Keratinocyte (primary cell): Measurements from ENCODE around the gene PARD3. TPM values are rescaled to one million over a fixed set of nuclear protein-coding genes. Genes with fewer than 3 reads are reported as not detected.

ENCODE experiments used
- DNase-seq: peaks from one replicate; pipeline ENCODE4 v3.0.0-alpha.2; 2011; ENCODE audit warnings: low read depth, missing footprints, low spot score
- FAIRE-seq: peaks from 2 replicates; lab custom pipeline; 2011; peaks lifted over from hg19 to GRCh38; lab: Jason Lieb, UNC
- H2AFZ ChIP-seq: 2 replicates; pipeline ENCODE4 v1.6.0; 2012; ENCODE audit warnings: low read length, control low read depth, inconsistent platforms; ENCODE audit not compliant: control insufficient read depth
- H3K27ac ChIP-seq: 2 replicates; pipeline ENCODE4 v1.5.1; 2011; ENCODE audit warnings: low read length; ENCODE audit not compliant: control insufficient read depth, insufficient read depth
- H3K27me3 ChIP-seq: 3 replicates; pipeline ENCODE4 v1.6.0; 2011; ENCODE audit warnings: low read length; ENCODE audit not compliant: control insufficient read depth, insufficient read depth; ENCODE audit errors: extremely low read depth
- H3K36me3 ChIP-seq, 2 experiments: 2 replicates in 1 of 2; 3 replicates in 1 of 2; pipeline ENCODE4 v1.5.1; 2011; ENCODE audit warnings: low read length in 2 of 2, mild to moderate bottlenecking in 1 of 2; ENCODE audit not compliant: control insufficient read depth in 2 of 2, insufficient read depth in 2 of 2; ENCODE audit errors: extremely low read depth in 1 of 2
- H3K4me1 ChIP-seq: 3 replicates; pipeline ENCODE4 v1.5.1; 2011; ENCODE audit warnings: low read length; ENCODE audit not compliant: control insufficient read depth, insufficient read depth; ENCODE audit errors: extremely low read depth
- H3K4me2 ChIP-seq: 3 replicates; pipeline ENCODE4 v1.6.0; 2011; ENCODE audit warnings: low read depth, low read length; ENCODE audit not compliant: control insufficient read depth, insufficient read depth; ENCODE audit errors: extremely low read depth
- H3K4me3 ChIP-seq, 3 experiments: fragments of 200-600 bp in 1 of 3; sonication (generic) in 1 of 3; 2 replicates in 2 of 3; 3 replicates in 1 of 3; pipeline ENCODE4 v1.5.1; 2011 to 2016; ENCODE audit warnings: low read length in 3 of 3, mild to moderate bottlenecking in 3 of 3, control low read depth in 2 of 3, inconsistent platforms in 1 of 3, low read depth in 1 of 3, mixed read lengths in 1 of 3, mixed run types in 1 of 3, moderate library complexity in 1 of 3; ENCODE audit not compliant: control insufficient read depth in 2 of 3, insufficient read depth in 2 of 3; ENCODE audit errors: extremely low read depth in 1 of 3
- H3K79me2 ChIP-seq: 2 replicates; pipeline ENCODE4 v1.6.0; 2012; ENCODE audit warnings: low read length; ENCODE audit not compliant: control insufficient read depth, insufficient read depth
- H3K9ac ChIP-seq: 3 replicates; pipeline ENCODE4 v1.6.0; 2011; ENCODE audit warnings: low read length; ENCODE audit not compliant: control insufficient read depth, insufficient read depth; ENCODE audit errors: extremely low read depth
- H3K9me1 ChIP-seq: 3 replicates; pipeline ENCODE4 v1.6.0; 2011; ENCODE audit warnings: low read length; ENCODE audit not compliant: control insufficient read depth, insufficient read depth; ENCODE audit errors: extremely low read depth
- H3K9me3 ChIP-seq: 2 replicates; pipeline ENCODE4 v1.5.1; 2012; ENCODE audit warnings: low read depth, low read length; ENCODE audit not compliant: control insufficient read depth
- H4K20me1 ChIP-seq: 3 replicates; pipeline ENCODE4 v1.6.0; 2011; ENCODE audit warnings: low read length; ENCODE audit not compliant: control insufficient read depth, insufficient read depth; ENCODE audit errors: extremely low read depth
- EZH2 ChIP-seq: IDR thresholded peaks from one replicate; pipeline ENCODE4 v1.6.1; 2012; ENCODE audit warnings: inconsistent platforms, mild to moderate bottlenecking, low read length, moderate library complexity
- dilution Hi-C: fragments of 300-500 bp; cut with MboI; formaldehyde crosslinking; loops from one replicate; pipeline ENCODE4 v1.7.0; 2020; ENCODE audit warnings: low sequenced_read_pairs; ENCODE audit not compliant: extremely low pct_ligation_motif_present
- polyA plus RNA-seq, 5 experiments: library from polyadenylated mRNA; depleted of rRNA in 3 of 5; stranded (reverse) in 3 of 5; stranded (forward) in 1 of 5; unstranded in 1 of 5; fragments of >200 nt; gene quantifications; 1 replicate in 1 of 5; 2 replicates in 3 of 5; 3 replicates in 1 of 5; pipeline versions ENCODE4 v1.2.1 to v1.2.3, GENCODE V29; 2011 to 2012; ENCODE audit warnings: missing spikeins in 2 of 5, low read depth in 1 of 5, low replicate concordance in 1 of 5
- TF ChIP-seq, protein P1 (sequence below), 3 experiments: IDR thresholded peaks in 1 of 3; conservative IDR thresholded peaks in 1 of 3; optimal IDR thresholded peaks in 1 of 3; 2 replicates in 2 of 3; 3 replicates in 1 of 3; pipeline versions ENCODE3 to v1.5.1; 2011; ENCODE audit warnings: low read length in 3 of 3, mild to moderate bottlenecking in 3 of 3, moderate library complexity in 2 of 3, control low read depth in 1 of 3, inconsistent platforms in 1 of 3; ENCODE audit not compliant: insufficient read depth in 2 of 3; ENCODE audit errors: extremely low read depth in 1 of 3

Gene PARD3
- polyA plus RNA-seq, 1 donor (not counting 4 experiments of a cell fraction or from before 2014, with no cell fraction given): 46.4 TPM

DNA sequence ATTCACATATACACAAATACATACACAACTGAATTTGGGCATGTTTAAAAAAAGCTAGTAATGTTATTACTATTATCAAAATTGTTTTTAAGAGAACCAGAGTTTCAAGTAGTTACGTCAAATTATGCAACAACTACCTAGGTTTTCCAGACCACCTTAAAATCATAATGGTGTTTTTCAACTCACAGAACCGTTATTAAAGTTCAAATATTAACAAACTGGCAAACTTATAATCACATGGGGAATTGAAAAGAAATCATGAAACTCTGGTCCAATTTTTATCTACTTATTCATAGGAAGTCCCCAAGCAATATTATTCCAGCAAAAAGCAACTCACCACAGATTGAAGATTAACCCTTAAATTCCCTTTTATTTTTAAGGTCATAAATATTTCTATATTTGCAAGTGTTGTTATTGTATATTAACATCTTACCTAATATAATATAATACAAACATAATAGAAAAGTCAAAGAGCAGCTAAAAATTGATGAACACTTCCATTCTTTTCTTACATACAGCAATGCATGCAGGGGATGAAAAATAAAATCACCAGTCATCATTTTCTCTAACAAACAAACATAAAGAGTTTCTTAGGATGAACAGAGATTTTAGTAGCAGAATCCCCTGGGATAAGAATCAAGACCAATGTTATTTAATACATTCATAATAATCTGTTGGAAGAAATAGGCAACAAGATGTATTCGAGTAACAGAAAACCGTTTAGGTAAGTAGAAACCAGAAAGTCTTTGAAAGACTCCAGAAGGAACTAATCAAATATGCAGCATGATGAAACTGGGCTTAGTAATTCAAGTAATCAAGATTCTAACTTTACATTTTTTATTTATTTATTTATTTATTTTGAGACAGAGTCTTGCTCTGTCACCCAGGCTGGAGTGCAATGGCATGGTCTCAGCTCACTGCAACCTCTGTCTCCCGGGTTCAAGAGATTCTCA lies 391.1 kb downstream of the PARD3 start:
- Histone ChIP-seq H3K36me3 (no peaks in the 10 kb centered on the region), H2AFZ (no peak overlapping the region), H3K4me3 (no peak overlapping the region), H3K79me2 (no peaks in the 10 kb centered on the region), H4K20me1 (no peaks in the 10 kb centered on the region), H3K9me1 (no peaks in the 10 kb centered on the region), H3K4me2 (no peak overlapping the region), H3K27ac (no peak overlapping the region), H3K27me3 (no peaks in the 10 kb centered on the region), H3K9ac (no peak overlapping the region), H3K9me3 (no peaks in the 10 kb centered on the region), H3K4me1 (peaks cover 3% of the 10 kb centered on the region)
- dilution Hi-C loops: no loop called here
- DNase-seq: no peak
- FAIRE-seq: no peak
- no peak for TF ChIP-seq EZH2
- TF ChIP-seq, protein P1, sequence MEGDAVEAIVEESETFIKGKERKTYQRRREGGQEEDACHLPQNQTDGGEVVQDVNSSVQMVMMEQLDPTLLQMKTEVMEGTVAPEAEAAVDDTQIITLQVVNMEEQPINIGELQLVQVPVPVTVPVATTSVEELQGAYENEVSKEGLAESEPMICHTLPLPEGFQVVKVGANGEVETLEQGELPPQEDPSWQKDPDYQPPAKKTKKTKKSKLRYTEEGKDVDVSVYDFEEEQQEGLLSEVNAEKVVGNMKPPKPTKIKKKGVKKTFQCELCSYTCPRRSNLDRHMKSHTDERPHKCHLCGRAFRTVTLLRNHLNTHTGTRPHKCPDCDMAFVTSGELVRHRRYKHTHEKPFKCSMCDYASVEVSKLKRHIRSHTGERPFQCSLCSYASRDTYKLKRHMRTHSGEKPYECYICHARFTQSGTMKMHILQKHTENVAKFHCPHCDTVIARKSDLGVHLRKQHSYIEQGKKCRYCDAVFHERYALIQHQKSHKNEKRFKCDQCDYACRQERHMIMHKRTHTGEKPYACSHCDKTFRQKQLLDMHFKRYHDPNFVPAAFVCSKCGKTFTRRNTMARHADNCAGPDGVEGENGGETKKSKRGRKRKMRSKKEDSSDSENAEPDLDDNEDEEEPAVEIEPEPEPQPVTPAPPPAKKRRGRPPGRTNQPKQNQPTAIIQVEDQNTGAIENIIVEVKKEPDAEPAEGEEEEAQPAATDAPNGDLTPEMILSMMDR (optimal IDR thresholded peaks at IDR 0.05 in 1 of 3, IDR thresholded peaks at IDR 0.05 in 1 of 3, conservative IDR thresholded peaks at IDR 0.05 in 1 of 3; ENCODE audit: extremely low read depth in 1 of 3, insufficient read depth in 2 of 3, low read length in 3 of 3): no peak

GRCh38 chr10:34420795-34421194 lies 394.3 kb downstream of the PARD3 start:
- no peaks in the 10 kb centered on the region for H3K36me3 ChIP-seq
- no peaks in the 10 kb centered on the region for H3K79me2 ChIP-seq
- no peaks in the 10 kb centered on the region for H3K9me3 ChIP-seq
- dilution Hi-C loops: no loop called here
- no peak overlapping the region for H3K27ac ChIP-seq
- H3K4me1 ChIP-seq: no peaks in the 10 kb centered on the region
- H2AFZ ChIP-seq: no peak overlapping the region
- FAIRE-seq (no peak), DNase-seq (no peak)
- no peak overlapping the region for H3K4me2 ChIP-seq
- TF ChIP-seq EZH2: no peak
- TF ChIP-seq, protein P1 (optimal IDR thresholded peaks at IDR 0.05 in 1 of 3, IDR thresholded peaks at IDR 0.05 in 1 of 3, conservative IDR thresholded peaks at IDR 0.05 in 1 of 3; ENCODE audit: extremely low read depth in 1 of 3, insufficient read depth in 2 of 3, low read length in 3 of 3): no peak
- H3K27me3 ChIP-seq: no peaks in the 10 kb centered on the region
- H3K9ac ChIP-seq: no peak overlapping the region
- no peaks in the 10 kb centered on the region for H4K20me1 ChIP-seq
- no peaks in the 10 kb centered on the region for H3K9me1 ChIP-seq
- no peak overlapping the region for H3K4me3 ChIP-seq
